DND-41 (cell line): ENCODE data around the gene ZMIZ2.

ENCODE experiments used
- ATAC-seq: fragments of 200-7000 bp; cut with Tn5 transposase; 3 replicates; pipeline ENCODE4 v1.9.1; 2021; ENCODE audit warnings: low read depth; ENCODE audit not compliant: insufficient read depth
- DNase-seq: peaks from one replicate; pipeline ENCODE4 v3.0.0-alpha.2; 2020
- H2AFZ ChIP-seq: 2 replicates; pipeline ENCODE4 v1.6.0; 2012; ENCODE audit warnings: low read depth, low read length
- H3K27ac ChIP-seq: 2 replicates; pipeline ENCODE4 v1.5.1; 2012; ENCODE audit warnings: low read length, inconsistent platforms
- H3K27me3 ChIP-seq: fragments of 200-600 bp; sonication (generic); 2 replicates; pipeline ENCODE4 v1.6.0; 2012; ENCODE audit warnings: low read length, mild to moderate bottlenecking, inconsistent platforms; ENCODE audit not compliant: insufficient read depth, poor library complexity
- H3K36me3 ChIP-seq: 2 replicates; pipeline ENCODE4 v1.5.1; 2012; ENCODE audit warnings: low read length, inconsistent platforms; ENCODE audit not compliant: insufficient read depth
- H3K4me1 ChIP-seq: 2 replicates; pipeline ENCODE4 v1.5.1; 2012; ENCODE audit warnings: mild to moderate bottlenecking, low read length; ENCODE audit not compliant: insufficient read depth
- H3K4me2 ChIP-seq: 2 replicates; pipeline ENCODE4 v1.6.0; 2012; ENCODE audit warnings: mild to moderate bottlenecking, moderate library complexity, low read length, inconsistent platforms; ENCODE audit not compliant: insufficient read depth
- H3K4me3 ChIP-seq, 2 experiments: fragments of 200-600 bp in 1 of 2; shearing (Covaris generic) in 1 of 2; 2 replicates each; pipeline ENCODE4 v1.5.1; 2012 to 2016; ENCODE audit warnings: inconsistent platforms in 2 of 2, low read length in 2 of 2, mild to moderate bottlenecking in 2 of 2, low read depth in 1 of 2, moderate library complexity in 1 of 2
- H3K79me2 ChIP-seq: 2 replicates; pipeline ENCODE4 v1.6.0; 2012; ENCODE audit warnings: low read length, inconsistent platforms; ENCODE audit not compliant: insufficient read depth
- H3K9ac ChIP-seq: 2 replicates; pipeline ENCODE4 v1.6.0; 2012; ENCODE audit warnings: low read depth, mild to moderate bottlenecking, inconsistent platforms, low read length, moderate library complexity
- H3K9me3 ChIP-seq: 2 replicates; pipeline ENCODE4 v1.5.1; 2012; ENCODE audit warnings: low read length, moderate library complexity, mild to moderate bottlenecking, inconsistent platforms; ENCODE audit not compliant: insufficient read depth, severe bottlenecking
- H4K20me1 ChIP-seq: 2 replicates; pipeline ENCODE4 v1.6.0; 2012; ENCODE audit warnings: low read length; ENCODE audit not compliant: insufficient read depth
- CTCF ChIP-seq: IDR thresholded peaks from 2 replicates; pipeline ENCODE4 v1.5.1; 2012; ENCODE audit warnings: borderline replicate concordance, low read length, moderate library complexity, mild to moderate bottlenecking; ENCODE audit not compliant: poor library complexity, severe bottlenecking; ENCODE audit errors: extremely low read depth
- EZH2 ChIP-seq: IDR thresholded peaks from 3 replicates; pipeline ENCODE4 v1.6.1; 2012; ENCODE audit warnings: borderline replicate concordance, low read depth, mild to moderate bottlenecking, moderate library complexity, low read length, inconsistent platforms; ENCODE audit not compliant: severe bottlenecking

ZMIZ2 gene

DNA sequence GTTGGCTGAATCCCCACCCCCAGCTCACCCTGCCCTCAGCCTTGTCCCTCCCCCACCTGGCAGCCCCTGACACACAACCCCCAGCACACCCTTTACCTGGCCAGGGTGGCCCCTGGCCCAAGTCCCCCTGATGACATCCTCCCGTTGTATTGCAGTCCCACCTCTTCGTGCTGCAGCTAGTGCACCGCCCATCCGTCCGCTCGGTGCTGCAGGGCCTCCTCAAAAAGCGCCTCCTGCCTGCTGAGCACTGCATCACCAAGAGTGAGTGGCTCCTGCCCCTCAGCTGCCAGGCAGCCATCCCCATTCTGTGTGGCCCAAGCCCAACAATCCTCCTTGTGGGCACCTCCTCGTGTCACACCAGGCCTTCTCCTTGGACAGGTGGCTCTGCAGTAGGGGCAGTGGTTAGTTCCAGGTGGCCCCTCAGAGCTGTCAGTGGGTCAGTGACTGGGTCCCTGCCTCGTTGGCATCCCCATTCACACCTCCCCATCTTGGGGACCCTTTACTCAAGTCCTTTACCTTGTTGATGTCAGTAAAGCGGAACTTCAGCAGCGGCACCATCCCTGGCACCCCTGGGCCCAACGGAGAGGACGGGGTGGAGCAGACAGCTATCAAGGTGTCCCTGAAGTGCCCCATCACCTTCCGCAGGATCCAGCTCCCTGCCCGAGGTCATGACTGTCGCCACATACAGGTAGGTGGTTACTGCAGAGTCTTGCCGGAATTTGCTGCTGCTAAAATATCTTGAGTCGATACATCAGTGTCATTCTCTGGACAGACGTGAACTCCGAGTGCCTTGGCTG lies 14.3 kb downstream of the ZMIZ2 start:
- no peak for DNase-seq
- Histone ChIP-seq H3K79me2 (no peaks in the 10 kb centered on the region), H3K4me2 (no peak overlapping the region), H3K36me3 (peaks cover 91% of the 10 kb centered on the region), H3K27ac (no peak overlapping the region), H4K20me1 (peaks cover 4% of the 10 kb centered on the region), H3K27me3 (no peaks in the 10 kb centered on the region), H3K9me3 (no peaks in the 10 kb centered on the region), H2AFZ (no peak overlapping the region), H3K4me3 (no peak overlapping the region), H3K4me1 (no peaks in the 10 kb centered on the region), H3K9ac (no peak overlapping the region)
- no peak for TF ChIP-seq CTCF
- TF ChIP-seq EZH2, result no peak
- ATAC-seq, result no peak

DNA sequence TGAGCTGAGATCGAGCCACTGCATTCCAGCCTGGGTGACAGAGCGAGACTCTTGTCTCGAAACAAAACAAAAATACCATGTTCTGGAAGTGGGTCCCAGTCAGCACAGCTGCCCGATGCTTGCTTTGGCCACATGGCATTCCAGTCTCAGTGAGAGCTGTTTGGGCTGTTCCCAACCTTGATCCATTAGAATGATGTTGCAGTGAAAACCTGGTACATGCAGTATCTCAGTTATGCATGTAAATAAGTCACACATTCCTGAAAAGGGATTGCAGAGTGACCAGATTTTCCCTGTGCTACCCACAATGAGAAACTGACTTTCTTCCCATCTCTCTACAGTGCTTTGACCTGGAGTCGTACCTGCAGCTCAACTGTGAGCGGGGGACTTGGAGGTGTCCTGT lies 15.4 kb downstream of the ZMIZ2 start:
- Histone ChIP-seq H3K79me2 (no peaks in the 10 kb centered on the region), H3K9me3 (no peaks in the 10 kb centered on the region), H3K4me2 (no peak overlapping the region), H3K4me3 (no peak overlapping the region), H4K20me1 (peaks cover 2% of the 10 kb centered on the region; the same call in 1 of the 2 replicates), H2AFZ (no peak overlapping the region), H3K4me1 (no peaks in the 10 kb centered on the region), H3K27me3 (no peaks in the 10 kb centered on the region), H3K9ac (no peak overlapping the region), H3K27ac (no peak overlapping the region), H3K36me3 (peaks cover 89% of the 10 kb centered on the region)
- no peak for DNase-seq
- TF ChIP-seq CTCF (no peak), EZH2 (no peak)
- ATAC-seq, result no peak

DNA sequence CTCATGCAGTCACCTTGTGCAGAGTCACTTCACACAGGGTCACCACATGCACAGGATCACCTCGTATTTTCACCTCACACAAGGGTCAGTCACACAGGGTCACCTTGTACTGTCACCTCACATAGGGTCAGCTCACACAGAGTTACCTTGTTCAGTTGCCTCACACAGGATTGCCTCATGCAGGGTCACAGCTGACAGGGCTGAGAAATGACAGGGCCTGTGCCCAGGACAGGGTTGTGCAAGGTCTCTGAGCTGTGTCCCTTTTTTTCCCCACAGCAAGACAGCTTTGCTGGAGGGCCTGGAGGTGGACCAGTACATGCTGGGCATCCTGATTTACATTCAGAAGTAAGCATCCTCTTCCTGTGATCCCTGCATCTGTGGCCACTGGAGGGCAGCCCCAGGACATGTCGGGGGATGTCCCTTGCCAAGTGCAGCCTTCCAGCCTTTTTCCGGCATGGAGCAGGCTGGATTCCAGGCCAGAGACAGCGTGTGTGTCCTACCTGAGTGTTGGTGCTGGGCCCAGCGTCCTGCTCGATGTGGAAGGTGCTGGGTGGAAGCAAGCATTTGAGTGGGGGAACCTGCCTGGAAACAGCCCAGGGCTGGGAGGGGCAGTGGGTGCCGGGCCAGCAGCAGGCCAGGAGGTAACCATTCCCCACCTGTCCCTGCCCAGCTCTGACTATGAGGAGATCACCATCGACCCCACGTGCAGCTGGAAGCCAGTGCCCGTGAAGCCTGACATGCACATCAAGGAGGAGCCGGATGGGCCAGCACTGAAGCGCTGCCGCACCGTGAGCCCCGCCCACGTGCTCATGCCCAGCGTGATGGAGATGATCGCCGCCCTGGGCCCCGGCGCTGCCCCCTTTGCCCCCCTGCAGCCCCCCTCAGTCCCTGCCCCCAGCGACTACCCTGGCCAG lies 16.3 kb downstream of the ZMIZ2 start:
- Histone ChIP-seq H3K4me2 (no peak overlapping the region), H4K20me1 (peaks cover 2% of the 10 kb centered on the region; the same call in 1 of the 2 replicates), H3K9ac (no peak overlapping the region), H2AFZ (no peak overlapping the region), H3K9me3 (no peaks in the 10 kb centered on the region), H3K79me2 (no peaks in the 10 kb centered on the region), H3K36me3 (peaks cover 81% of the 10 kb centered on the region), H3K27ac (no peak overlapping the region), H3K27me3 (no peaks in the 10 kb centered on the region), H3K4me3 (no peak overlapping the region), H3K4me1 (no peaks in the 10 kb centered on the region)
- DNase-seq, result no peak
- ATAC-seq, result no peak
- TF ChIP-seq CTCF, result no peak
- TF ChIP-seq EZH2, result no peak
